Stimulated activated CD8-positive, alpha-beta memory T cell treated with anti-CD3 and anti-CD28 coated beads, Interleukin-4, amount 100 ng/mL, for 24 hours (primary cell): ENCODE measurements around the gene MACROD2.
"Not testable (repeated sequence)": the region's sequence is repeated elsewhere in the genome, so short reads cannot be mapped to it uniquely, and the experiment has no call there.

ENCODE experiments used
- DNase-seq: peaks from one replicate; pipeline ENCODE4 v3.0.0-alpha.2; 2020; ENCODE audit warnings: low read depth

MACROD2 gene

GRCh38 chr20:15179381-15179780 is 1184.1 kb downstream of the MACROD2 start:
- DNase-seq = no peak

GRCh38 chr20:15179781-15180180 is 1184.5 kb downstream of the MACROD2 start:
- no peak for DNase-seq

GRCh38 chr20:15185322-15185721 is 1190.0 kb downstream of the MACROD2 start:
- DNase-seq = no peak

GRCh38 chr20:15185913-15186312 is 1190.6 kb downstream of the MACROD2 start:
- no peak for DNase-seq

- DNase-seq = no peak
Observed at GRCh38 chr20:15187612-15188011, 1192.3 kb downstream of the MACROD2 start.

- no peak for DNase-seq
Observed at GRCh38 chr20:15188415-15188814, 1193.1 kb downstream of the MACROD2 start.

GRCh38 chr20:15191082-15191723 is 1195.9 kb downstream of the MACROD2 start:
- no peak for DNase-seq

- no peak for DNase-seq
Observed at GRCh38 chr20:15195378-15195777, 1200.1 kb downstream of the MACROD2 start.

- DNase-seq = no peak
Observed at GRCh38 chr20:15196547-15197255, 1201.4 kb downstream of the MACROD2 start.

GRCh38 chr20:15198017-15198416 is 1202.7 kb downstream of the MACROD2 start:
- not testable (repeated sequence) for DNase-seq

GRCh38 chr20:15199698-15200097 is 1204.4 kb downstream of the MACROD2 start:
- no peak for DNase-seq

- DNase-seq = no peak
Observed at GRCh38 chr20:15200147-15200565, 1204.8 kb downstream of the MACROD2 start.

GRCh38 chr20:15201602-15202001 is 1206.3 kb downstream of the MACROD2 start:
- no peak for DNase-seq

- DNase-seq = no peak
Observed at GRCh38 chr20:15204234-15204633, 1208.9 kb downstream of the MACROD2 start.

GRCh38 chr20:15205028-15205427 is 1209.7 kb downstream of the MACROD2 start:
- no peak for DNase-seq

- DNase-seq = no peak
Observed at GRCh38 chr20:15205719-15206118, 1210.4 kb downstream of the MACROD2 start.

- DNase-seq = no peak
Observed at GRCh38 chr20:15209537-15209936, 1214.2 kb downstream of the MACROD2 start.

GRCh38 chr20:15214051-15214450 is 1218.7 kb downstream of the MACROD2 start:
- no peak for DNase-seq

- DNase-seq = no peak
Observed at GRCh38 chr20:15220009-15220656, 1224.8 kb downstream of the MACROD2 start.

GRCh38 chr20:15220778-15221565 is 1225.7 kb downstream of the MACROD2 start:
- no peak for DNase-seq

- no peak for DNase-seq
Observed at GRCh38 chr20:15222502-15223330, 1227.4 kb downstream of the MACROD2 start.
